HG03025 (cell line): ENCODE measurements around the gene CARD14.
"Not testable (repeated sequence)": the region's sequence is repeated elsewhere in the genome, so short reads cannot be mapped to it uniquely, and the experiment has no call there.

Experiments
- ATAC-seq: cut with Tn5 transposase; IDR thresholded peaks from one replicate; pipeline ENCODE4 v1.9.1; 2021; ENCODE audit warnings: mild to moderate bottlenecking, moderate library complexity; ENCODE audit not compliant: unreplicated experiment, low FRiP score

CARD14 gene

DNA sequence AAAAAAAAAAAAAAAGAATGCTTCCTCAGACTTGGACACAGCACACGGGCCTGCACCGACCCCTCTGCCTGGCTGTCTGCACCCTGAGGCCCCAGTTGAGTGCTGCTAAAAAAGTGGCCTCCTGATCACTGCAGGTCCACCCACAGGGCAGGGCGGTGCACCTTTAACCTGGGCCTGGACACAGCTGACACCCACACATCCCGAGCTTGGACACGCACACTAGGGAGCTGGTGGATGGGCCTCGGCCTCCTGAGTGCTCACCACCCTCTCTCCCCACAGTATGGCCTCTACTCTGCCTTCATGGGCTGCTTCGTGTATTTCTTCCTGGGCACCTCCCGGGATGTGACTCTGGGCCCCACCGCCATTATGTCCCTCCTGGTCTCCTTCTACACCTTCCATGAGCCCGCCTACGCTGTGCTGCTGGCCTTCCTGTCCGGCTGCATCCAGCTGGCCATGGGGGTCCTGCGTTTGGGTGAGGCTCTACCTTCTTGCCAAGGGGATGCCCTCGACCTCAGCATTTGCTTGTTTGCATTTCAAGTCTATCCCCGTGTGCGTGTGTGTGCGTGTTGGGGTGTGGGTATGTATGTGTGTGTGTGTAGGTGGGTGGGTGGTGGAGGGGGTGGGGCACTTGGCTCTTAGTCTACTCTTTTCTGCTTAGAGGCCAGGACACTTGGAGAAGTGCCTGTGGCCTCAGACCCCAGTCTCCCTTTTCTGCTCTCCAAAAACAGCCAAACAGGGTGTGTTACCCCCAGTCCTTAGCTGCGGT, 52.7 kb downstream of the CARD14 start:
- ATAC-seq = no peak

- ATAC-seq = no peak
Measured at GRCh38 chr17:80223142-80223815, 53.4 kb downstream of the CARD14 start.

- ATAC-seq = no peak
Measured at GRCh38 chr17:80223838-80224497, 54.1 kb downstream of the CARD14 start.

DNA sequence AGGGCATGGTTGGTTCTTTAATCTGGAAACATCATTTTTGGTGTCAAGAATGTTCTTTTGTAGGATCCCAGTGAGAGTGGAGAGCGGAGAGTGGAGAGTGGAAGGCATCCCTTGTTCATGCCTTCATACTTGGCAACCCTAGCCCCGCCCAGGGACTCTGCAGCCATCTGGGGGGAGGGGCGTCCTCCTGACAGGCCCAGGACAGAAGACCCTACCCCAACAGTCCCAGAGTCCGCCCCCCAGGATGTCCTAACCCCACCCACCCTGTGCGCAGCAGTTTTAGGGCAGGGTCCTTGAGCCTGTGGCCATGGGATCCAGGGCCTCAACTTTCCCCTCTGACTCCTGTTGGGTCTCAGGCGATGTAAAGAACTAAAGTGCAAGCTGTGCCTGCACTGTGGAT, 54.9 kb downstream of the CARD14 start:
- ATAC-seq = no peak

DNA sequence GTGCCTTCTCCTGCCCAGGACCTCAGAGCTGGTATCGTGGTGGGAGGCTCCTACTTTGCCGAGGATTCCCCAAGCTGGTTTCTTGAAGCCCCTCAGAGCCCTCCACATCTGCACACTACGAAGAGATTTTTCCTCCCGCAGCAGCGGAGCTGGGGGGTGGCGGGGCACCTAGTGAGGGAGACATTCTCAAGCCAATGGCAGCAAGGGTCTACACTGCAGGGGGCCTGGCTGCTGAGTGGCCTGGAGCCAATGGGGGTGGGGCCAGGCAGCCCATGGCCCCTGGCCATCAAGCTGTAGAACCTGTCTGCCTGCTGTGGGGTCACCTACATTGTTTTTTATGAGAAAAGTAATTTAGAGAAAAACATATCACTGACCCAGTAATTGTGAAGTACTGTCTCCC, 55.4 kb downstream of the CARD14 start:
- no peak for ATAC-seq

DNA sequence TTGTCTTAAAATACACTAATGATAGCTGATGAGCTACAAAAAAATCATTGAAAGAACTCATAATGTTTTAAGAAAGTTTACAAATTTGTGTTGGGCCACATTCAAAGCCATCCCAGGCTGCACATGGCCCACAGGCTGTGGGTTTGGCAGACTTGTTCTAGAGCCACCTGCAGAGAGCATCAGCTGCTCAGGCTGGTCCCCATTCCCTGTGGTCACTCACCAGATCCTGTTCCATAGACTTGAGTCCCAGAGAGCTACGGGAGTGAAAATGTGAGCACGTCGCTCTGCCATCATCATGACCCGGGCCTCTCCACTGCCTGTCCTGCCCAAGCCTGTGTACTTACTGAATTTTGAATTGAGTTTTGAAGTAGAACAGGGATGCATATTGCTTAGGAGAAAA, 57.3 kb downstream of the CARD14 start:
- no peak for ATAC-seq

- no peak for ATAC-seq
Measured at GRCh38 chr17:80227666-80228065, 57.8 kb downstream of the CARD14 start.

DNA sequence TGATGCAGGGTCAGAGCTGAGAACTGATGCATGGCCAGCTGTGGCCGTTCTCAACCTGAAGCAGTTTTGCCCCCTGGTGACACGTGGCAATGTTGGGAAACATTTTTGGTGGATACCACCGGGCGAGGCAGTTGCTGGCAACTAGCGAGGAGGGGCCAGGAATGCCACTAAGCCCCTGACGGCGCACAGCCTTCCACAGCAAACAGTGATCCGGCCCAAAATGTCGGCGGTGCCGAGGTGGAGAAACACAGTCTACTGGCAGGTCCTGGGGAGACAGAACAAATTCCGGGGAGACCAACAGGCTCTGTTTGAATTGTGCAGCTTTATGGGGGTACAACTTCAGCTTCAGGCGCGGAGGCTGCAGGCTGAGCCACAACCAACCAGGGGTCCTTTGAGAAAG, 58.6 kb downstream of the CARD14 start:
- no peak for ATAC-seq

DNA sequence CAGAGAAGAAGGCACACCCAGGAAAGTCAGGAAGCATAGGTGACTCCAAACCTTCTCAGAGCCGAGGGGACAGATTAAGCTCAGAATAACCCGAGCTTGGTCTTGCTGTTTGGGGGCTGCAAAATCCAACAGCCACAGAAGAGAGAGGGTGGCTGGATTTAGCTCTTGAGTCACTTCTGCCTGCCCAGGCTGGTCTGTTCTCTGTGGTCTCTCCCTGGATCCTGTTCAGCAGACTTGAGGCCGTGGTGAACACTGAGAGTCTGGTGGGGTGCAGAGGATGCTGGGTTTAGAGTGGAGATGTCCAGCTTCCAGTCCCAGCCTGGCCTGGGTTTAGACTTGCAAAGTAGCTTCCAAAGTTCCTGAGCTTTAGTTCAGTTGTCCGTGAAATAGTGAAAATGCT, 59.2 kb downstream of the CARD14 start:
- ATAC-seq = no peak

GRCh38 chr17:80232438-80232837, 62.6 kb downstream of the CARD14 start:
- ATAC-seq = no peak

GRCh38 chr17:80233202-80233601, 63.4 kb downstream of the CARD14 start:
- ATAC-seq = no peak

GRCh38 chr17:80236911-80237310, 67.1 kb downstream of the CARD14 start:
- ATAC-seq = no peak

DNA sequence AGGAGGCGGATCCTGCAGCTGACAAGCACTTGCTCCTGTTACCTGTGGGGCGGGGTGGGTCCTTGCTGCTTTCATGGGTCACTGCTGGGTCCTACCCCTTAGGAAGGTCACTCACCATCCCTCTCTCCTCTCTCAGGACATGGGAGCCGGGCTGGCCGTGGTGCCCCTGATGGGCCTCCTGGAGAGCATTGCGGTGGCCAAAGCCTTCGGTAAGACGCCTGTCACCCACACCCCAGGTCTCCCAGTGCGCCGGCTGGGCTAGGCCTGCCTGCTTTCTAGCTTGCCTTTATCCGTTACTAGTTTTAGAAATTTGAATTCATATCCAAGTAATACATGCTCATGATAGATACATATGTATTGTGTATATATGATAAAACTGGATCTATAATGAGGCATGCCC, 67.6 kb downstream of the CARD14 start:
- no peak for ATAC-seq

DNA sequence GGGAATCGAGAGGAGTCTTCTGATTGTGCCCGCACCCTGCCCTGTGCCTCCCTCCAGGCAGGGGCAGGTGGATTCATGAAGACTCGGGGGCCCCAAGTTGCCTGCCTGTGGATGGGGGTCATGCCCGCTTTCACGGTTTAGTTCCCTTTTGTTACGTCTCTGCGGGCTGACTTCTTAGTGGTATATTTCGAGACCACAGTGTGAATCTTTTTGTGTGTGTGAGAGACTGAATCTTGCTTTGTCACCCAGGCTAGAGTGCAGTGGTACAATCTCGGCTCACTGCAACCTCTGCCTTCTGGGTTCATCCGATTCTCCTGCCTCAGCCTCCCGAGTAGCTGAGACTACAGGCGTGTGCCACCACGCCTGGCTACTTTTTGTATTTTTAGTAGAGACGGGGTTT, 72.7 kb downstream of the CARD14 start:
- no peak for ATAC-seq

- ATAC-seq = no peak
Measured at GRCh38 chr17:80243526-80244433, 74.0 kb downstream of the CARD14 start.

GRCh38 chr17:80244448-80244847, 74.6 kb downstream of the CARD14 start:
- ATAC-seq = not testable (repeated sequence)

- no peak for ATAC-seq
Measured at GRCh38 chr17:80244871-80245509, 75.2 kb downstream of the CARD14 start.

- ATAC-seq = no peak
Measured at GRCh38 chr17:80245566-80246265, 75.9 kb downstream of the CARD14 start.

DNA sequence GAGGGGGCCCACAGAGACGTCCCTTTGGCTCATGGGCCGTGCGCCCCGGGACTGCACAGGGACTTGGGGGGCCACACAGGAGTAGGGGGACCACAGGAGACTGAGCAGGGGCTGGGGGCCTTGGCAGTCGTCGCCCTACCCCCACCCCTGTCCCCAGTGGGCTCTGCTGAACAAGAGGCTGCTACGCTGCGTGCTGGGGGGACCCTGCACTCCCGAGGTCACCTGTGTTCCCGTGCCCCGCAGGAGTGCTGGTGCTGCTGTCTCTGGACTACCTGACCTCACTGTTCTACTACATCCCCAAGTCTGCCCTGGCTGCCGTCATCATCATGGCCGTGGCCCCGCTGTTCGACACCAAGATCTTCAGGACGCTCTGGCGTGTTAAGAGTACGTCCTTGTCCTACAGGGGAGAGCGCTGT, 76.4 kb downstream of the CARD14 start:
- ATAC-seq = no peak

DNA sequence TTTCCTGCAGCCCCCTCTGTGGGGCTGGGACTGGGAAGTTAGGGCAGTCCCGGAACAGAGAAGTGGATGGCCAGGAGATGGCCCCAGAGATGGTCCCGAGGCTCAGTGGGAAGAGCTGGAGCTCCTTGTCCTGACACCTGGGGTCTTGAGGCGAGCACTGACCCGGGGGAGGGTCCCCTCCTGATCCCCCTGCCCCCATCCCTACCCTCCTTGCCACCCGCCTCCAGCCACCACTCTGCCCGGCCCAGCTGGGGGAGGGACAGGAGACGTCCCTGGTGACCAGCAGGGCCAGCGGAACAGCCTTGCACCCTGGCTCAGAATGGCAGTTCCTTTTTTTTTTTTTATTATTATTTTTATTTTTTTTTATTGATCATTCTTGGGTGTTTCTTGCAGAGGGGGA, 76.9 kb downstream of the CARD14 start:
- ATAC-seq = no peak
